Activated naive CD8-positive, alpha-beta T cell (primary cell): ENCODE results near the gene LMF1.

ENCODE experiments used
- H3K27ac Mint-ChIP-seq: one replicate; pipeline ENCODE4 v1.8.0; 2021; ENCODE audit warnings: mixed read lengths
- H3K27me3 Mint-ChIP-seq: one replicate; pipeline ENCODE4 v1.8.0; 2021; ENCODE audit warnings: mixed read lengths
- H3K36me3 Mint-ChIP-seq: one replicate; pipeline ENCODE4 v1.8.0; 2021; ENCODE audit warnings: mixed read lengths
- H3K4me1 Mint-ChIP-seq: one replicate; pipeline ENCODE4 v1.8.0; 2021; ENCODE audit warnings: low read depth, mixed read lengths
- H3K4me3 Mint-ChIP-seq: one replicate; pipeline ENCODE4 v1.8.0; 2021; ENCODE audit warnings: mild to moderate bottlenecking, mixed read lengths
- H3K9me3 Mint-ChIP-seq: one replicate; pipeline ENCODE4 v1.8.0; 2021; ENCODE audit warnings: low read depth, mixed read lengths

The LMF1 gene

GRCh38 chr16:983044-984030 is 12.6 kb upstream of the LMF1 start:
- Mint-ChIP-seq H3K36me3 (no peaks in the 10 kb centered on the region), H3K9me3 (no peaks in the 10 kb centered on the region), H3K27ac (no peak overlapping the region), H3K4me1 (peaks cover 11% of the 10 kb centered on the region), H3K27me3 (no peaks in the 10 kb centered on the region), H3K4me3 (peak overlapping the region; percentile 71)

- Mint-ChIP-seq H3K9me3 (no peaks in the 10 kb centered on the region), H3K36me3 (no peaks in the 10 kb centered on the region), H3K4me3 (peak overlapping the region; percentile 71), H3K4me1 (peaks cover 17% of the 10 kb centered on the region), H3K27ac (no peak overlapping the region), H3K27me3 (no peaks in the 10 kb centered on the region)
These were observed 11.6 kb upstream of the LMF1 start for GRCh38 chr16:982145-983043.

GRCh38 chr16:981695-982144 is 10.9 kb upstream of the LMF1 start, which contains the start of gene SOX8:
SOX8 (plus strand) TSS chr16:981770; CDS start chr16:981923, 153 bp downstream.
- Mint-ChIP-seq H3K4me3 (peak within 1 kb of the TSS; percentile 80), H3K4me1 (peaks cover 17% of the 10 kb centered on the region), H3K9me3 (no peaks in the 10 kb centered on the region), H3K27ac (no peak within 1 kb of the TSS), H3K27me3 (no peaks in the 10 kb centered on the region), H3K36me3 (no peaks in the 10 kb centered on the region)

DNA sequence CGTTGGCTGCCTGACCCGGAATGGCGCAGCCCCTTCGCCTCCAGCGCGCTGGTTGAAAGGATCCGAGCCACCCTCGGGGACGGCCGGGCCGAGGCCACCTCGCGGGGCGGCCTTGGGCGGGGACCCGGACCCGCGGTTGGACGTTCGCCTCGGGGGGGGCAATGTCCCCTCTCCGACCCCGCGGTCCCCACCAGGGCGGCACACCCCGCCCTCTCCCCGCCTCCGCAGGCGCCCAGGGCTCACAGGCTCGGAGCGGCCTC is 9.7 kb upstream of the LMF1 start:
- no peaks in the 10 kb centered on the region for H3K9me3 Mint-ChIP-seq
- no peaks in the 10 kb centered on the region for H3K36me3 Mint-ChIP-seq
- no peak overlapping the region for H3K4me3 Mint-ChIP-seq

GRCh38 chr16:979859-980594 is 9.2 kb upstream of the LMF1 start:
- H3K9me3 Mint-ChIP-seq, result no peaks in the 10 kb centered on the region
- no peak overlapping the region for H3K27ac Mint-ChIP-seq
- H3K27me3 Mint-ChIP-seq, result no peaks in the 10 kb centered on the region
- peak overlapping the region; percentile 46 for H3K4me3 Mint-ChIP-seq
- peaks cover 11% of the 10 kb centered on the region for H3K4me1 Mint-ChIP-seq
- no peaks in the 10 kb centered on the region for H3K36me3 Mint-ChIP-seq

More for the DNA sequence above, 9.7 kb upstream of the LMF1 start:
- H3K27ac Mint-ChIP-seq, result no peak overlapping the region
- peaks cover 11% of the 10 kb centered on the region for H3K4me1 Mint-ChIP-seq
- no peaks in the 10 kb centered on the region for H3K27me3 Mint-ChIP-seq

DNA sequence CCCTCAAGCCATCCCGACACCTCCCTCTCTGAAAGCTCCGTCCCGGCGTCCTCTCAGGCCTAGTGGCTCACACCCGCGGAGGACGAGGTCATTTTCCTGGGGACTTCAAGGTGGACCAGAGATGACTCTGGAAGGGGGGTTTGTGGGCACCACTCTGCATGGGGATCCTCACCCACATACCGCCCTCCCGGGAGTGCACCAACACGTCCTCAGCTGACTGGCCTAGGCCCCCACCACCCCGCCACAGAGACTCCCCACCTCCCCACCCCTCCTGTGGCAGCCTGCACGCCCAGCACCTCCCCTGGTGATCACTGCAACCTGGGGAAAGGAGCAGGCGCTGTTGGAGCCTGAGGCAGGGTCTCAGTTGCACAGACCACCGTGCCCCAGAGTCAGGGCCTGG is 8.4 kb upstream of the LMF1 start:
- H3K27me3 Mint-ChIP-seq, result no peaks in the 10 kb centered on the region
- no peaks in the 10 kb centered on the region for H3K9me3 Mint-ChIP-seq
- no peaks in the 10 kb centered on the region for H3K36me3 Mint-ChIP-seq
- H3K4me1 Mint-ChIP-seq, result peaks cover 11% of the 10 kb centered on the region
- no peak overlapping the region for H3K27ac Mint-ChIP-seq
- H3K4me3 Mint-ChIP-seq, result no peak overlapping the region

DNA sequence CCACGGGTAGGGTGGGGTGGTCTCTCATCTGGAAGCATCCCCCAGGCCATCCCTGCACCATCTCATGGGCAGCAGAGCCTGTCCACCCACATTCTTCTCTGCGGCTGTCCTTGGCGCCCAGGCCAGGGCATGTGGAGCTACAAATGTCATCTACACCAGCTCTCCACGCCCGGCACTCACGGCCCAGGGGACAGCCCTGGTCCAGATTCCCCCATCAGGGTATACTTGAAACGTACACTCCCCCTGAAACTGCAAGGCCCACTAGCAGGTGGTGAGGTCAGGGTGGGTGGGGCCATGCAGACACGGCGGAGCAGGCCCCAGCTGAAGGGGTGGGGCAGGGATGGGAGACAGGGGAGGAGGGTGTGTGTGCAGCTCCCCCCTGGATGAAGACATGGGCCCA is 7.6 kb upstream of the LMF1 start:
- H3K9me3 Mint-ChIP-seq, result no peaks in the 10 kb centered on the region
- H3K4me1 Mint-ChIP-seq, result peaks cover 11% of the 10 kb centered on the region
- H3K4me3 Mint-ChIP-seq, result peak overlapping the region; percentile 0
- no peak overlapping the region for H3K27ac Mint-ChIP-seq
- H3K27me3 Mint-ChIP-seq, result no peaks in the 10 kb centered on the region
- no peaks in the 10 kb centered on the region for H3K36me3 Mint-ChIP-seq

GRCh38 chr16:977896-978295 is 7.1 kb upstream of the LMF1 start:
- Mint-ChIP-seq H3K36me3 (no peaks in the 10 kb centered on the region), H3K4me1 (peaks cover 11% of the 10 kb centered on the region), H3K27me3 (no peaks in the 10 kb centered on the region), H3K27ac (no peak overlapping the region), H3K4me3 (peak overlapping the region; percentile 0), H3K9me3 (no peaks in the 10 kb centered on the region)

GRCh38 chr16:977081-977701 is 6.4 kb upstream of the LMF1 start:
- Mint-ChIP-seq H3K4me1 (peaks cover 8% of the 10 kb centered on the region), H3K36me3 (no peaks in the 10 kb centered on the region), H3K9me3 (no peaks in the 10 kb centered on the region)

DNA sequence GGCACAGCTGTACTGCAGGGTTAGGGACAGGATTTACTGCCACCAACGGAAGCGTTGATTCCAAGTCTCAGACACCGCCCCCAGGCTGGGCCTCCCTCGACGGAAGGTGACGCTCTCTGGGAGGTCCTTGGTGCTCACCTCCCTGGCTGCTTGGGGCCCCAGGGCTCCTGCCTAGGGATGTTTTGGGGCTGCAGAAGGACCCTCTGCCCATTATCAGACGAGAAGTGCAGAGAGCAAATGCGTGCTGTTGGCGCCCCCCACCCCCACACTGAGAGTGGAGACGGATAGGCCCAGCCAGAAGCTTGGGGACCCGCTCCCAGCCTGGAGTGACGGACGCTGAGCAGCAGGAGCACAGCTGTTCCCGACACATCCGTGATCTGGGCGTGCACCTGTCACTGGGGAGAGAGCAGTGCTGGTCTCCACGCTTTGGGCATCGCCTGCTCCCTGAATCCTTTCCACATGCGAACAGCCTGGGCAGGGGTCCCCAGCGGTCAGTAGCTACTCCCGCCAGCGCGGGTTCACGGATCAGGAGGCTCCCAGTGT is 5.7 kb upstream of the LMF1 start:
- no peaks in the 10 kb centered on the region for H3K9me3 Mint-ChIP-seq
- no peak overlapping the region for H3K4me3 Mint-ChIP-seq
- H3K4me1 Mint-ChIP-seq, result peaks cover 10% of the 10 kb centered on the region
- H3K27me3 Mint-ChIP-seq, result no peaks in the 10 kb centered on the region
- H3K36me3 Mint-ChIP-seq, result no peaks in the 10 kb centered on the region
- H3K27ac Mint-ChIP-seq, result no peak overlapping the region

More at GRCh38 chr16:977081-977701, 6.4 kb upstream of the LMF1 start:
- Mint-ChIP-seq H3K4me3 (no peak overlapping the region), H3K27ac (no peak overlapping the region), H3K27me3 (no peaks in the 10 kb centered on the region)

DNA sequence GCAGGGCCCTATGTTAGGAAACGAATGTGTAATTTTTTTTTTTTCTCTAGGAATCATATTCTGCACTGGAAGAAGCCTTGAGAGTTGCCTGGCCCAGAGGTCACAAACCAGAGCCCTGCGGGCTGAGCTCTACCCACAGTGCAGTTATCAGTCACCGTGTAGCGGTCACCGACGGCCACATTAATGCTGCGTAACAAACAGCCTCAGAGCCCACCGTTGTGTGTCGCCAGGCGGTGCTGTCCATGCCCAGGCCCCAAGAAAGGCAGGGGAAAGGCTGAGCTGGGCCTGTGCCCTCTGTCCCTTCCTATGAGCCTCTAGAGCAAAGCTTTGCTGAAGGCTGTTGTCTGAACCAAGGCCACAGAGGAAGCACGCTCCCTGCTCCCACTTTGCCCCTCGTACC is 4.5 kb upstream of the LMF1 start:
- no peaks in the 10 kb centered on the region for H3K9me3 Mint-ChIP-seq
- H3K4me3 Mint-ChIP-seq, result no peak overlapping the region
- H3K36me3 Mint-ChIP-seq, result no peaks in the 10 kb centered on the region
- no peaks in the 10 kb centered on the region for H3K27me3 Mint-ChIP-seq
- H3K4me1 Mint-ChIP-seq, result peaks cover 10% of the 10 kb centered on the region
- H3K27ac Mint-ChIP-seq, result no peak overlapping the region

GRCh38 chr16:974611-975261 is 4.0 kb upstream of the LMF1 start:
- Mint-ChIP-seq H3K4me1 (peaks cover 12% of the 10 kb centered on the region), H3K9me3 (no peaks in the 10 kb centered on the region), H3K27ac (no peak overlapping the region), H3K4me3 (no peak overlapping the region), H3K27me3 (no peaks in the 10 kb centered on the region), H3K36me3 (no peaks in the 10 kb centered on the region)

DNA sequence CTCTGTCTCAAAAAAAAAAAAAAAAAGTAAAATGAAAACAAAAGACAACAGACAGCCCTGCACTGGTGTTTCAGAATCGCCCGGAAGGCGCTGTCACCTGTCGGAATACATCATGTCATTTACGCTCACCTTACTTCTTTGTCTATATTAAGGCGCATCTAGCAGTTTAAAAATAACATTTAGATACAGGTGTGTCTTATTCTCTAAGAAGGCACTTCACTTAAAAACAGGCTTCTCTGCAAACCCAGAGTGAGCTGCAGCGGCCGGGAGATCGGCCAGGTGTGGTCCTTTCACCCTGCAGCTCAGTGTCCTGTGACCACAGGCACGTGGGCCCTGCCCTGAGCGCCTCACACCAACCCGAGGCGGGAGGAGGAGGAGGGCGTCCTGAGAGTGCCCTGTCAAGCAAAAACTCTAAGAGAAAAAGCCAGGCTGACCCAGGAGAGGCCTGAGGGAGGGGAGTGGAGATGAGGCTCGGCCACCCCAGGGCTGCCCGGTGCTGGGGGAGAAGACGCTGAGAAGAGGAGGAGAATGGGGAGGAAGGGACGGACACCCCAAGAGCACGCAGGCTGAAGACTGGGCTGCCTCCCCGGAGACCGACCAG is 3.3 kb upstream of the LMF1 start:
- no peaks in the 10 kb centered on the region for H3K36me3 Mint-ChIP-seq
- H3K9me3 Mint-ChIP-seq, result no peaks in the 10 kb centered on the region
- H3K4me1 Mint-ChIP-seq, result peaks cover 16% of the 10 kb centered on the region
- no peaks in the 10 kb centered on the region for H3K27me3 Mint-ChIP-seq
- H3K4me3 Mint-ChIP-seq, result no peak overlapping the region
- H3K27ac Mint-ChIP-seq, result no peak overlapping the region
